A549 (cell line): Measurements from ENCODE around the gene ARHGEF38. TPM values are rescaled to one million over a fixed set of nuclear protein-coding genes. Genes with fewer than 3 reads are reported as not detected.
"Not testable (repeated sequence)": the region's sequence is repeated elsewhere in the genome, so short reads cannot be mapped to it uniquely, and the experiment has no call there.

Experiments used
- ATAC-seq, 2 experiments: fragments of 200-7000 bp in 1 of 2; fragments of >200 bp in 1 of 2; cut with Nextera tagmentation in 1 of 2; cut with Tn5 transposase in 1 of 2; 3 replicates each; pipeline versions ENCODE4 v1.8.0 to v1.9.1; 2018 to 2020; ENCODE audit warnings: mild to moderate bottlenecking in 1 of 2, moderate library complexity in 1 of 2
- CTCF ChIA-PET: fragments of 300-600 bp; sonication (Branson Sonifier 250); formaldehyde crosslinking; extraction: SDS; loops from one replicate; lab custom pipeline; 2021; ENCODE audit warnings: antibody characterized with exemption, inconsistent platforms; lab: Yijun Ruan, JAX
- POLR2A ChIA-PET: fragments of 350-600 bp; formaldehyde crosslinking; extraction: SDS; loops from one replicate; lab custom pipeline; 2021; ENCODE audit warnings: antibody characterized with exemption, inconsistent platforms; lab: Yijun Ruan, JAX
- DNase-seq, 2 experiments: peaks; one replicate each; pipeline versions ENCODE4 v3.0.0 to v3.0.0-alpha.2; 2011 to 2016; ENCODE audit warnings: low read depth in 1 of 2, low spot score in 1 of 2
- FAIRE-seq: peaks from 2 replicates; lab custom pipeline; 2011; peaks lifted over from hg19 to GRCh38; lab: Jason Lieb, UNC
- H3K27ac ChIP-seq, 2 experiments: fragments of >200 bp; sonication (Bioruptor Twin); formaldehyde crosslinking; 3 replicates each; pipeline ENCODE4 v1.5.1; 2016 to 2017
- H3K4me1 ChIP-seq: fragments of >200 bp; sonication (Bioruptor Twin); formaldehyde crosslinking; 3 replicates; pipeline ENCODE4 v1.6.1; 2016
- H3K4me2 ChIP-seq: fragments of >200 bp; sonication (Bioruptor Twin); formaldehyde crosslinking; 3 replicates; pipeline ENCODE4 v1.6.1; 2016
- H3K4me3 ChIP-seq: fragments of >200 bp; sonication (Bioruptor Twin); formaldehyde crosslinking; 3 replicates; pipeline ENCODE4 v1.5.1; 2016
- H3K9me3 ChIP-seq: fragments of >200 bp; sonication (Bioruptor Twin); formaldehyde crosslinking; 3 replicates; pipeline ENCODE4 v1.6.1; 2016
- CTCF ChIP-seq: fragments of >200 bp; sonication (Bioruptor Twin); formaldehyde crosslinking; IDR thresholded peaks from 3 replicates; pipeline ENCODE4 v1.5.1; 2016
- EHMT2 ChIP-seq: fragments of 200-600 bp; sonication (generic); IDR thresholded peaks from 2 replicates; pipeline ENCODE4 v1.6.1; 2016; ENCODE audit warnings: antibody characterized with exemption, low read depth, mild to moderate bottlenecking, moderate library complexity
- EP300 ChIP-seq, 2 experiments: fragments of >200 bp; sonication (Bioruptor Twin); formaldehyde crosslinking; IDR thresholded peaks; 2 replicates in 1 of 2; 3 replicates in 1 of 2; pipeline ENCODE4 v1.6.1; 2016 to 2017
- GATA3 ChIP-seq: IDR thresholded peaks from 2 replicates; pipeline ENCODE4 v1.6.1; 2012; ENCODE audit warnings: borderline replicate concordance
- HDAC2 ChIP-seq: fragments of 200-600 bp; sonication (generic); IDR thresholded peaks from 2 replicates; pipeline ENCODE4 v1.6.1; 2016
- HMGXB4 ChIP-seq: fragments of 250-450 bp; sonication (Bioruptor Pico); IDR thresholded peaks from 2 replicates; pipeline ENCODE4 v1.5.0; 2021; ENCODE audit warnings: mild to moderate bottlenecking, moderate library complexity, borderline replicate concordance
- KDM5A ChIP-seq: fragments of 200-600 bp; sonication (generic); IDR thresholded peaks from 2 replicates; pipeline ENCODE4 v1.6.1; 2016; ENCODE audit warnings: antibody characterized with exemption, mild to moderate bottlenecking
- NFE2L2 ChIP-seq: fragments of 150-350 bp; conservative IDR thresholded peaks from 2 replicates; pipeline ENCODE4 v1.6.1; 2014; ENCODE audit warnings: low read length
- NPAS2 ChIP-seq: fragments of 250-450 bp; sonication (Bioruptor Pico); IDR thresholded peaks from 2 replicates; pipeline ENCODE4 v1.8.0; 2022; ENCODE audit warnings: mild to moderate bottlenecking, moderate library complexity, borderline replicate concordance
- PHF8 ChIP-seq: fragments of 200-600 bp; sonication (generic); IDR thresholded peaks from 2 replicates; pipeline ENCODE4 v1.6.1; 2016; ENCODE audit warnings: low read depth, mild to moderate bottlenecking, antibody characterized with exemption, moderate library complexity, borderline replicate concordance
- RAD21 ChIP-seq, 2 experiments: fragments of >200 bp in 1 of 2; sonication (Bioruptor Twin) in 1 of 2; formaldehyde crosslinking in 1 of 2; IDR thresholded peaks in 1 of 2; conservative IDR thresholded peaks in 1 of 2; 2 replicates in 1 of 2; 3 replicates in 1 of 2; pipeline ENCODE4 v1.6.1; 2012 to 2018; ENCODE audit warnings: inconsistent platforms in 1 of 2
- SMC3 ChIP-seq: fragments of >200 bp; sonication (Bioruptor Twin); formaldehyde crosslinking; IDR thresholded peaks from 3 replicates; pipeline ENCODE4 v1.6.1; 2018; ENCODE audit warnings: inconsistent platforms
- TP53 ChIP-seq: fragments of 250-450 bp; sonication (Bioruptor Pico); IDR thresholded peaks from 2 replicates; pipeline ENCODE4 v1.5.0; 2021; ENCODE audit warnings: mild to moderate bottlenecking, moderate library complexity
- USF2 ChIP-seq: fragments of 450-650 bp; IDR thresholded peaks from 2 replicates; pipeline ENCODE4 v1.6.1; 2014; ENCODE audit warnings: antibody characterized with exemption
- ZFP36 ChIP-seq: fragments of 450-650 bp; IDR thresholded peaks from 2 replicates; pipeline ENCODE4 v1.6.1; 2014; ENCODE audit warnings: borderline replicate concordance; ENCODE audit not compliant: partially characterized antibody
- ZNF302 ChIP-seq: fragments of 250-450 bp; sonication (Bioruptor Pico); IDR thresholded peaks from 2 replicates; pipeline ENCODE4 v1.9.0; 2021; ENCODE audit warnings: inconsistent platforms, mild to moderate bottlenecking, moderate library complexity
- WGBS: methylation state at CpG from one replicate; pipeline ENCODE4 v1.1.6; 2017; ENCODE audit errors: missing lambda C conversion rate; 5-methylcytosine and 5-hydroxymethylcytosine counted together
- polyA plus RNA-seq, 4 experiments: library from polyadenylated mRNA; depleted of rRNA in 3 of 4; stranded (reverse); fragments of >200 nt; fragmentation: RNase III in 1 of 4; extraction: RNeasy Plus Mini Kit Qiagen cat#74134 plus additional on column Dnase treatment in 1 of 4; gene quantifications; 2 replicates in 3 of 4; 3 replicates in 1 of 4; pipeline ENCODE4 v1.2.3, GENCODE V29; 2011 to 2017

The ARHGEF38 gene
- polyA plus RNA-seq, 2 of the 4 experiments (the other 2 are of a cell fraction), result 0.05 TPM; not detected in 1

GRCh38 chr4:105715692-105716278 is 163.4 kb downstream of the ARHGEF38 start:
- Histone ChIP-seq H3K27ac (no peak overlapping the region), H3K4me2 (peak overlapping the region; percentile 29; the same call in 1 of the 3 replicates), H3K4me1 (peaks cover 5% of the 10 kb centered on the region; the same call in 2 of the 3 replicates), H3K4me3 (no peak overlapping the region)
- ATAC-seq (0 out of 6 replicates have a peak, but pooled peaks of 1 of the 2 experiments have one; percentile 43), DNase-seq (peak; percentile 18 to 22), FAIRE-seq (no peak)
- WGBS, result 41% methylated on average over 4 of the region's 4 CpGs
- POLR2A ChIA-PET, result interaction anchor here (0.6 to 0.8 kb wide), 2 partner anchors 242 to 579 kb away, joined by 3 to 5 read pairs; partner anchors contain the start of gene PPA2
- CTCF ChIA-PET, result interaction anchor here (0.6 to 1.7 kb wide), 3 partner anchors 17 to 195 kb away, joined by 3 to 9 read pairs (median 3); no protein-coding TSS in a partner anchor
- TF ChIP-seq RAD21 (conservative IDR thresholded peaks at IDR 0.05 in 1 of 2, IDR thresholded peaks at IDR 0.05 in 1 of 2) (peak; percentile 34 to 53; a peak in 4 of 5 replicates), CTCF (peak; percentile 47; the same call in 2 of the 3 replicates), SMC3 (peak; percentile 43; the same call in 1 of the 3 replicates), HDAC2 (no peak)
- TF ChIP-seq, all 56 proteins: peak for 3
- no peaks in the 10 kb centered on the region for H3K9me3 ChIP-seq

- ChIA-PET CTCF (interaction anchor here (1.0 to 1.2 kb wide), 2 partner anchors 9 to 198 kb away, joined by 3 read pairs; no protein-coding TSS in a partner anchor), POLR2A (no interaction called here)
- 85% methylated on average over 2 of the region's 2 CpGs for WGBS
- Histone ChIP-seq H3K4me3 (no peak overlapping the region), H3K4me2 (no peak overlapping the region), H3K27ac (no peak overlapping the region), H3K9me3 (no peaks in the 10 kb centered on the region), H3K4me1 (peaks cover 5% of the 10 kb centered on the region; the same call in 1 of the 3 replicates)
- ATAC-seq (no peak), DNase-seq (no peak), FAIRE-seq (no peak)
- TF ChIP-seq USF2, result no peak
- no peak for TF ChIP-seq TP53 (CRISPR knock-in tag)
- no peak for TF ChIP-seq ZFP36
- TF ChIP-seq GATA3, result no peak
- TF ChIP-seq EHMT2, result no peak
- TF ChIP-seq EP300 (IDR thresholded peaks at IDR 0.05), result no peak
- no peak for TF ChIP-seq HMGXB4
- no peak for TF ChIP-seq NPAS2 (CRISPR knock-in tag)
Measured at GRCh38 chr4:105719204-105719603, 166.8 kb downstream of the ARHGEF38 start.

- no peak for FAIRE-seq
- Histone ChIP-seq H3K4me3 (no peak overlapping the region), H3K27ac (no peak overlapping the region), H3K4me1 (no peaks in the 10 kb centered on the region), H3K4me2 (no peak overlapping the region), H3K9me3 (no peaks in the 10 kb centered on the region)
- TF ChIP-seq ZNF302 (CRISPR knock-in tag) (no peak), NFE2L2 (no peak), TP53 (CRISPR knock-in tag) (no peak), KDM5A (no peak), PHF8 (no peak)
- WGBS, result 65% methylated on average over 2 of the region's 2 CpGs
- no peak for ATAC-seq
- CTCF ChIA-PET, result no interaction called here
- POLR2A ChIA-PET, result no interaction called here
- DNase-seq, result no peak
Measured at GRCh38 chr4:105725623-105726022, 173.2 kb downstream of the ARHGEF38 start.

- DNase-seq, result not testable (repeated sequence)
Measured at GRCh38 chr4:105729895-105730294, 177.5 kb downstream of the ARHGEF38 start.

More at GRCh38 chr4:105729895-105730294, 177.5 kb downstream of the ARHGEF38 start:
- POLR2A ChIA-PET, ATAC-seq, CTCF ChIA-PET, H3K9me3 ChIP-seq, H3K27ac ChIP-seq, H3K4me3 ChIP-seq, FAIRE-seq, H3K4me2 ChIP-seq, H3K4me1 ChIP-seq: not testable (repeated sequence)
- 95% methylated on average over 3 of the region's 4 CpGs for WGBS
